ENCODE data around the gene MSANTD4. TPM values are rescaled to one million over a fixed set of nuclear protein-coding genes. Genes with fewer than 3 reads are reported as not detected.

The MSANTD4 gene
- total RNA-seq, 2 experiments from 2014 or later = 21.0 to 26.4 TPM

GRCh38 chr11:106051103-106051502, 29.1 kb upstream of the MSANTD4 start:
- POLR2A ChIA-PET = no interaction called here
- no peak overlapping the region for H3K4me3 ChIP-seq (ENCODE audit: low read depth, low read length, poor library complexity, severe bottlenecking)
- H2AFZ ChIP-seq (ENCODE audit: low read length) = no peak overlapping the region
- intact Hi-C loops (cut with micrococcal nuclease; ENCODE audit: unreplicated experiment) = no loop called here
- H3K36me3 ChIP-seq (ENCODE audit: insufficient read depth, low read length) = no peaks in the 10 kb centered on the region
- no peaks in the 10 kb centered on the region for H4K20me1 ChIP-seq (ENCODE audit: insufficient read depth, low read length)
- no peaks in the 10 kb centered on the region for H3K9me3 ChIP-seq (ENCODE audit: low read length)
- no peaks in the 10 kb centered on the region for H3K79me2 ChIP-seq (ENCODE audit: insufficient read depth, low read depth, low read length)
- no peak for DNase-seq (ENCODE audit: low spot score)
- no peak overlapping the region for H3K4me2 ChIP-seq (ENCODE audit: low read length)
- no peaks in the 10 kb centered on the region for H3K9me2 ChIP-seq (ENCODE audit: insufficient read depth, low read length)
- H3K27ac ChIP-seq (ENCODE audit: low read depth, low read length, poor library complexity, severe bottlenecking) = no peak overlapping the region
- BruUV-seq (replicated peaks) = no TSS peak
- no peaks in the 10 kb centered on the region for H3K4me1 ChIP-seq (ENCODE audit: insufficient read depth, low read length, poor library complexity, severe bottlenecking)
- TF ChIP-seq EZH2phosphoT487 (IDR thresholded peaks at IDR 0.05; ENCODE audit: borderline replicate concordance, low read depth, low read length) = no peak
- TF ChIP-seq, protein P1, sequence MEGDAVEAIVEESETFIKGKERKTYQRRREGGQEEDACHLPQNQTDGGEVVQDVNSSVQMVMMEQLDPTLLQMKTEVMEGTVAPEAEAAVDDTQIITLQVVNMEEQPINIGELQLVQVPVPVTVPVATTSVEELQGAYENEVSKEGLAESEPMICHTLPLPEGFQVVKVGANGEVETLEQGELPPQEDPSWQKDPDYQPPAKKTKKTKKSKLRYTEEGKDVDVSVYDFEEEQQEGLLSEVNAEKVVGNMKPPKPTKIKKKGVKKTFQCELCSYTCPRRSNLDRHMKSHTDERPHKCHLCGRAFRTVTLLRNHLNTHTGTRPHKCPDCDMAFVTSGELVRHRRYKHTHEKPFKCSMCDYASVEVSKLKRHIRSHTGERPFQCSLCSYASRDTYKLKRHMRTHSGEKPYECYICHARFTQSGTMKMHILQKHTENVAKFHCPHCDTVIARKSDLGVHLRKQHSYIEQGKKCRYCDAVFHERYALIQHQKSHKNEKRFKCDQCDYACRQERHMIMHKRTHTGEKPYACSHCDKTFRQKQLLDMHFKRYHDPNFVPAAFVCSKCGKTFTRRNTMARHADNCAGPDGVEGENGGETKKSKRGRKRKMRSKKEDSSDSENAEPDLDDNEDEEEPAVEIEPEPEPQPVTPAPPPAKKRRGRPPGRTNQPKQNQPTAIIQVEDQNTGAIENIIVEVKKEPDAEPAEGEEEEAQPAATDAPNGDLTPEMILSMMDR (conservative IDR thresholded peaks at IDR 0.05; ENCODE audit: low read length) = no peak
- CTCF ChIA-PET (ENCODE audit: unreplicated experiment) = no interaction called here

- no peaks in the 10 kb centered on the region for H3K79me2 ChIP-seq (ENCODE audit: insufficient read depth, low read depth, low read length)
- CTCF ChIA-PET (ENCODE audit: unreplicated experiment) = no interaction called here
- H3K27ac ChIP-seq (ENCODE audit: low read depth, low read length, poor library complexity, severe bottlenecking) = no peak overlapping the region
- H3K9me3 ChIP-seq (ENCODE audit: low read length) = no peaks in the 10 kb centered on the region
- no peak overlapping the region for H3K4me2 ChIP-seq (ENCODE audit: low read length)
- no peak for DNase-seq (ENCODE audit: low spot score)
- H2AFZ ChIP-seq (ENCODE audit: low read length) = no peak overlapping the region
- H3K4me1 ChIP-seq (ENCODE audit: insufficient read depth, low read length, poor library complexity, severe bottlenecking) = no peaks in the 10 kb centered on the region
- POLR2A ChIA-PET = interaction anchor here (0.6 to 1.5 kb wide), 5 partner anchors 9 to 239 kb away, joined by 3 to 5 read pairs (median 3); no protein-coding TSS in a partner anchor
- intact Hi-C loops (cut with micrococcal nuclease; ENCODE audit: unreplicated experiment) = no loop called here
- BruUV-seq (replicated peaks) = no TSS peak
- TF ChIP-seq, protein P1 (conservative IDR thresholded peaks at IDR 0.05; ENCODE audit: low read length) = no peak
- no peak for TF ChIP-seq EZH2phosphoT487 (IDR thresholded peaks at IDR 0.05; ENCODE audit: borderline replicate concordance, low read depth, low read length)
- H3K9me2 ChIP-seq (ENCODE audit: insufficient read depth, low read length) = no peaks in the 10 kb centered on the region
- H4K20me1 ChIP-seq (ENCODE audit: insufficient read depth, low read length) = no peaks in the 10 kb centered on the region
- H3K36me3 ChIP-seq (ENCODE audit: insufficient read depth, low read length) = no peaks in the 10 kb centered on the region
- H3K4me3 ChIP-seq (ENCODE audit: low read depth, low read length, poor library complexity, severe bottlenecking) = no peak overlapping the region
Measured at GRCh38 chr11:106049727-106050476, 27.9 kb upstream of the MSANTD4 start.

DNA sequence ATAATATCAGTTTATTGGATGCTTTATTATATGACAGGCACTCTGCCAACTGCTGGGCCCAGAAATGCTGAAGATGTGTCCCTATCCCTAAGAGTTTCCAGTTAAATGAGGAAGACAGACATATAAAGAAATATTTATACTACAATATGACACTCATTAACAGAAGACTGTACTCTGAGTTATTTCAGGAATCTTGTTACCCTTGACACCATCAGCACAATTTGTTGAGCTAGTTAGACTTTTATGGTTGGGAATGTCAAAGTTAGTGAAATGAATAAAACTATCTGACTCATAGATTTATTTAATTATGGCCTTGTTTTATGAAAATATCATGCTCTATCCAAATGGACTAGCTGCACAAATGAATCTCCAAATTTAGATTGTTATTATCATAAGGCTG, 25.6 kb upstream of the MSANTD4 start:
- DNase-seq (ENCODE audit: low spot score) = no peak
- Histone ChIP-seq H3K27ac (ENCODE audit: low read depth, low read length, poor library complexity, severe bottlenecking) (no peak overlapping the region), H3K4me1 (ENCODE audit: insufficient read depth, low read length, poor library complexity, severe bottlenecking) (no peaks in the 10 kb centered on the region), H3K36me3 (ENCODE audit: insufficient read depth, low read length) (no peaks in the 10 kb centered on the region), H4K20me1 (ENCODE audit: insufficient read depth, low read length) (no peaks in the 10 kb centered on the region), H2AFZ (ENCODE audit: low read length) (no peak overlapping the region), H3K79me2 (ENCODE audit: insufficient read depth, low read depth, low read length) (no peaks in the 10 kb centered on the region), H3K9me2 (ENCODE audit: insufficient read depth, low read length) (no peaks in the 10 kb centered on the region), H3K9me3 (ENCODE audit: low read length) (no peaks in the 10 kb centered on the region), H3K4me2 (ENCODE audit: low read length) (no peak overlapping the region), H3K4me3 (ENCODE audit: low read depth, low read length, poor library complexity, severe bottlenecking) (no peak overlapping the region)
- ChIA-PET CTCF (ENCODE audit: unreplicated experiment) (no interaction called here), POLR2A (no interaction called here)
- no TSS peak for BruUV-seq (replicated peaks)
- intact Hi-C loops (cut with micrococcal nuclease; ENCODE audit: unreplicated experiment) = no loop called here
- TF ChIP-seq, protein P1 (conservative IDR thresholded peaks at IDR 0.05; ENCODE audit: low read length) = no peak
- no peak for TF ChIP-seq EZH2phosphoT487 (IDR thresholded peaks at IDR 0.05; ENCODE audit: borderline replicate concordance, low read depth, low read length)
